ENCODE data around the gene ANKAR.
"Not testable (repeated sequence)": the region's sequence is repeated elsewhere in the genome, so short reads cannot be mapped to it uniquely, and the experiment has no call there.

The ANKAR gene

DNA sequence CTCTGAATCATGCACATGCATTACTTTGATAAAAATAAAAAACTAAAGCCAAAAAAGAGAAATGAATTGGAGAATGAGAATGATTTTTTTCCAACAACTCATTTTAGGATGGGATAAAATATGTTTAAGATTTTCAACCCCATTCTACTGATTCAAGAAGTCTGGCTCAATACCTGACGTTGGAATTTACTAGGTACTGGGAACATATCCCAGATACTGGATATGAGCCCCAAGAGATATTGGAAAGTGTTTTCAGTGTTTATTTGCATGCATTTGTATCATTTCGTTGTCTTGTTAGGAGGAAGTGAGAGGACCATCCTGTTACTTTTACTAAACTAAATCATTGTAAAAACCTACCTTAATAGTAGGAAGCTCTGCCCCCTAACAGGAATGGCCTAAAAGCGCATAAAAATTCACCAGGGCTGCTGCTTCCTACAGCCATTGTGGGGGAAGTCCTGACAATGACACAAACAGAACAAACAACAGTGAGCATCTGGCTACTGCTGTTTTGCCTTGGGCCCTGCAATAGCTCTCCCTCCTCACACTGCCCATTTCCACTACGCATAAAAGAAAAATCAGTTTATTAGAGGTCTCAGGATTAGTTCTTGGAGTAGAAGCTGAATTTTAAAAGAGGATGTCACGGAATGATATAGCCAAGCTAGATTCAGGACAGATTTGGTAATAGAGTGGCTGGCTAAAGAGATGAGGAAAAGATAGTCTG is 35.2 kb downstream of the ANKAR start:
- DNase-seq, result no peak

DNA sequence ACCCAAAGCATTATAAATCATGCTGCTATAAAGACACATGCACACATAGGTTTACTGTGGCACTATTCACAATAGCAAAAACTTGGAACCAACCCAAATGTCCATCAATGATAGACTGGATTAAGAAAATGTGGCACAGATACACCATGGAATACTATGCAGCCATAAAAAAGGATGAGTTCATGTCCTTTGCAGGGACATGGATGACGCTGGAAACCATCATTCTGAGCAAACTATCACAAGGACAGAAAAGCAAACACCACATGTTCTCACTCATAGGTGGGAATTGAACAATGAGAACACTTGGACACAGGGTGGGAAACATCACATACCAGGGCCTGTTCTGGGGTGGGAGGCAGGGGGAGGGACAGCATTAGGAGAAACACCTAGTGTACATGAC is 43.1 kb downstream of the ANKAR start:
- not testable (repeated sequence) for DNase-seq

DNA sequence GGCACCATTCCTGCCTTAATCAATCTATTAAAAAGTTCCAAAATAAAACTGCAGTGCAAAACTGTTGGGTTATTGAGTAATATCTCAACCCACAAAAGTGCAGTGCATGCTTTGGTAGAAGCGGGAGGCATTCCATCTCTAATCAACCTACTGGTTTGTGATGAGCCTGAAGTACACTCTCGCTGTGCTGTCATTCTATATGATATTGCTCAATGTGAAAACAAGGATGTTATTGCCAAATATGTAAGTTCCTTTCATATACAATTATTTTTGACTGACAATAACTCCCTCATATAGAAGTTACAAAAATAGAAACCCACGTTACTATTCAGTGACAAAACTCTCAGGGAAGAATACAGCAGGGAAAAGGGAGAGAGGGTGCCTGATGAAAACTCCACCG is 45.1 kb downstream of the ANKAR start:
- DNase-seq, result no peak

DNA sequence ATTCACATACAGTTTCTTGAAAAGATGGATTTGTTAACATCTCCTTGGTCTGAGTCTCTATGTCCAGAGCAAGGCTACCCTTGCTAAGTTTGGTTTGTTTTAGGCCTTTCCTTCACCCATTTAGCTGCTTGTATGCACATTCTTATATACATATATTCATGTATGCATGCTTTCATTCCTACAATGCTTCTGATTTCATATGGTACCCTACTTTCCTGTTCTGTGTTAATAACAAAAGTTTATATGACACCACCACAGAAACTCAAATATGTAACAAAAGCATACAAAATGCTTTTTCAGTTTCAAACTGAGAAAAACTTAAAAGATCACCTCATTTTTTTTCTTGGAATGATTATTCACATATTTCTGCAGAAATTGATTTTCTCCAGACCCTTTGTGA is 48.7 kb downstream of the ANKAR start:
- DNase-seq, result no peak
